Amygdala (tissue), 56 donors: Measurements from ENCODE around the gene PRKN.
"Not testable (repeated sequence)": the region's sequence is repeated elsewhere in the genome, so short reads cannot be mapped to it uniquely, and the experiment has no call there.

Experiments used
- DNase-seq, 56 donors: peaks; one replicate each; lab custom pipeline; 2025; lab: John Stamatoyannopoulos, UW

Gene PRKN

DNA sequence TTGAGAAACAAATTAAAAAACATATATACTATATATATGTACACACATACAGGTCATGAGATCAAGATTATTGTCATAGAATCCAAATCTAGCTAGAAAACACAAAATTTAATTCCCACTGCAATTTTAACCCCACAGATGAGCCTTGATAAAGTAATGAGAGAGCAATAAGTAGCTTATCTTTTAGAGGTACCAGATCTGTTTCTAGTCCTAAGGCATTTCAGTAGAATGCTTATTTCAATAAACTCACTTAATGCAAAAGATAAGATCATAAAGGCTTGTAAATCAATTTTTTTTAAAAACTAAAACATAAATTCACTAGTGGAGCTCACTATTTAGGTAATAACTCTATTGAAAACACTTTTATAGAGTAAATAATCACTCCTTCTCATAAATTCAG is 47.2 kb downstream of the PRKN start:
- DNase-seq = no peak

DNA sequence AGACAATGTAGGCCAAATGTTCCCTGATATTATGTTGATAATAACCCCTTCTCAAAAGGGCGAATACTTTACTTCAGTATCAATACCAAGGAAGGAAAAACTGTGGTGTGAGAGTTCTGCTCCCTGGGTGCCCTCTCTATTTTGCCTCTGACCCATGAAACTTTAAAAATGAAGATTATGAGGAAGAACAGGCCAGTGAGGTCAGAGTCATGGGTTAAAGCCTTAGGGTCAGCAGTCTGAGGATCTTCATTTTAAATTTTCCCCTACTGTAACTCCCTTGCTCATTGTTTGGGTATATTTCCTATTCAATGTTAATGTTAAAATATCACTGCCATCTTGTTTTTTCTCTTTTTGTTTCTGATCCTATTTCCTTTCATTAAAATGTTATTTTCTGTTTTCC is 47.9 kb downstream of the PRKN start:
- no peak for DNase-seq

GRCh38 chr6:162678896-162679295 is 48.7 kb downstream of the PRKN start:
- not testable (repeated sequence) for DNase-seq

- no peak for DNase-seq
Observed at GRCh38 chr6:162675503-162675902, 52.1 kb downstream of the PRKN start.

- DNase-seq = no peak
Observed at GRCh38 chr6:162674452-162674851, 53.1 kb downstream of the PRKN start.

DNA sequence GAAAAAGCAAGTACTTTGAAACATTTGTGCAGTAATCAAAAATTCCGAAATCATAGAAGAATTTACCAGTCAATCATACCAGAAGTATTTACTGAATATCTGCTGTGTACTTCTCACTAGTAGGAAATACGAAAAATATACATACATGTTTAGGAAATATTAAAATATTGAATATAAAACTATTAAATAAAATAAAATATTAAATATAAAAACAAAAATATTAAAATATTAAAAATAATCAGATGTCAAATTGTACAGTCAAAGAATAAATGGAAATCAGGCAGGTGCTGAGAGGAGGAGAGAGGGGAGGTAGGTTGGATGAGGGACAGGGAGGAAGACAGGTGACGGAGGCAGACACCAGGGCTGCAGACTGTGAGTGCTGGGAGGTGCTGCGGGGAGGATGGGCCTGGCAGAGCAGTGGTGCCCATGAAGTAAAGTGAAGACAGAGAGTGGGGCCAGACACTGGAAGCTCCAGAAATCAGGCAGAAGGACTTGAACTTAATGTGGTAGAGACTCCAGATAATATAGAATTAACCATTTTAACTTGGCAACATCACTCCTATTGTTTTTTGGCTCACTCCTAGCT is 55.9 kb downstream of the PRKN start:
- DNase-seq = no peak

DNA sequence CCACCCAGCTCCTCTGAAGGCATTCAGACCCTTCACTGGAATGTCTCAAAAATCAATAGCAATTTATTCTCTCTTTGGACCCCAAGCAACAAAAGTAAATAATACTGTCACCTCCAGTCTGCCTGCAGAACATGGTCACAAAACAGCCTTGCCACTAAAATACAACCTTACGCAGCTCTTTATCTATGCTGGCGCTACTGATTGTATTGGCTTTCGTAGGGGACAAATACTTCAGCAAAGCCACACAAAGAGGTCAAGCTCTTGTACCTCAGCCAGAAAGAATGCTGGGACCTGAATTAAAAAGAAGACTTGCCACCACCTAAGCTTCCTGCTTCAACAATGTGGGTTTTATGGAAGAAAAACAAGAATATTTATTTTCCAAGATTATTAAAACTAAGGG is 57.2 kb downstream of the PRKN start:
- no peak for DNase-seq

DNA sequence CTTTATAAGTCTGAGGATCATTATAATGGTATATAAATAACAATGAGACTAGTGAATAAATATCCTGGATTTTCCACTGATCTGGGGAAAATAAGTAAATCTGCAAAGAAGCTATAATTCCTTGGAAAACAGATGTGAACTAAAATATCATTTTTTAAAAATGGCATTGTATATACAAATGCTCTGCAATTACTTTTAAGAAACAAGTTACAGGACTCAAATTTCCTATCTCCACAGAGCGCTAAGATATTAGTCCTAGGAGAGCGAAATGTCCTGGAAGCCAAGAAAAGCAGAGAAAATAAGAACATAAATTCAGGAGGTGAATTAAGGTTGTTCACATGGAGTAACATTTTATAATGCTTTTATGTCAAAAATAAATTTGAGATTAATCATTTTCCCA is 61.3 kb downstream of the PRKN start:
- no peak for DNase-seq

GRCh38 chr6:162653808-162654207 is 73.8 kb downstream of the PRKN start:
- DNase-seq = no peak

- no peak for DNase-seq
Observed at GRCh38 chr6:162651505-162651904, 76.1 kb downstream of the PRKN start.

DNA sequence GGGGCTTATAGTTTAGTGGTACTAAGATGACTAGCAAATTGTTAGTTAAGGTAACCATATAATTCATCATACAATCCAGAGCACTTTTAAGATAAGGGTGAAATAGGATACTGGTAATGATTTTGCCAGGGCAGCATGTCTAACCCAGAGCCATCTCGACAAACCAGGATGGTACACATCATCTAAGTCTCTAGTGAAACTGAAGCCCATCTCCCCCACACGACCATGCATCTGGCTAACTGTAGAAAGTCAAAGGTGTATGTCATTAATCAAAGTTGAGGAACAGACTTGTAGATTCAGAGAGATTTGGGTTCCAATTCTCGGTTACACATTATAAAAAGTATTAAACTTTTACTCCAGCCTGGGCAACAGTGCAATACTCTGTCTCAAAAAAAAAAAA is 78.3 kb downstream of the PRKN start:
- no peak for DNase-seq

- DNase-seq = no peak
Observed at GRCh38 chr6:162644153-162644552, 83.4 kb downstream of the PRKN start.

GRCh38 chr6:162640756-162641155 is 86.8 kb downstream of the PRKN start:
- no peak for DNase-seq

- DNase-seq = no peak
Observed at GRCh38 chr6:162639951-162640350, 87.6 kb downstream of the PRKN start.

DNA sequence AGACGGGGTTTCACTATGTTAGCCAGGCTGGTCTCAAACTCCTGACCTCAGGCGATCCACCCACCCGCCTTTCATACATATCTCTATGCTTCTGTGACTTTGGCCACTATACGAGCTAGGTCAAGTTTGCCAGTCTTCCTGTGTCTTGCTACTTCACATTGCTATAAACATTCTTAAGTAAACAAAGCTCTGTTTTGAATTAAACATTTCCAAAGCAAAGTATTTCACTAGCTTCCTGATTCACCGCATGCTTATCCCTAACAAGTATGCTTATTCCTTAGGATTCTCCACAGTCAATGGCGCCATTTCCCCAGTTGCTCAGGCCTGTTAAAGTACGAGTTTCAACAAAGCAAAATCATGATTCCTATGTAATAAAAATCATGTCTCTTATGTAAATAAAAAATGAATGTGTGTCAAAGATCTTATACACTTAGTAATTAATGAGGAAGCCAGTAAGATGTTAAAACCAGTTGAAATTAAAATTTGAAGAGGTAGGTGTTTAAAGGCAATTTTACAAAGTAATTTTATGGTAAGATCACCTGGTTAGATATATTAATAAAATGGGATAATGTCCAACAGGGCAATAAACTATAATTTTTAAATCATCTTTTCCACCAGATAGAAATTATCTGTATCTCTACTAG is 88.5 kb downstream of the PRKN start:
- DNase-seq = no peak

- no peak for DNase-seq
Observed at GRCh38 chr6:162637317-162637716, 90.2 kb downstream of the PRKN start.

GRCh38 chr6:162636167-162636566 is 91.4 kb downstream of the PRKN start:
- no peak for DNase-seq

- no peak for DNase-seq
Observed at GRCh38 chr6:162631546-162631945, 96.0 kb downstream of the PRKN start.

DNA sequence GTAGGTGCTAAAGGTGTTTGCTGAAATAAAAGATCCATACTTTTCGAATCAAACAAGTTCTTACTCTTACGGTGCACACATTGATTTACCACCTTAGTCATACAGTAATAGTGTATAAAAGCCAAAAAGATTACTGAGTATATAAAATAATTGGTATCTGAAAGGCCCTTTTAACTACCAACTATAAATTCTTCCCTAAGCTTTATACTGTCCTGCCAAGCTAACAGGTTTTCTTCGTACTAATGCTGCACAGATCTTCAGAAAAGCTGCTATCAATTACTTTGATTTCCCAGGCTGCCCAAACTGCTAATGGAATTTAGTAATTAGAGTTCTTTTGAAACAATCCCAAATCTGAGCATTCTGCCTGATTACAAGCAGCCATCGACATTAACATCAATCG is 97.5 kb downstream of the PRKN start:
- no peak for DNase-seq

DNA sequence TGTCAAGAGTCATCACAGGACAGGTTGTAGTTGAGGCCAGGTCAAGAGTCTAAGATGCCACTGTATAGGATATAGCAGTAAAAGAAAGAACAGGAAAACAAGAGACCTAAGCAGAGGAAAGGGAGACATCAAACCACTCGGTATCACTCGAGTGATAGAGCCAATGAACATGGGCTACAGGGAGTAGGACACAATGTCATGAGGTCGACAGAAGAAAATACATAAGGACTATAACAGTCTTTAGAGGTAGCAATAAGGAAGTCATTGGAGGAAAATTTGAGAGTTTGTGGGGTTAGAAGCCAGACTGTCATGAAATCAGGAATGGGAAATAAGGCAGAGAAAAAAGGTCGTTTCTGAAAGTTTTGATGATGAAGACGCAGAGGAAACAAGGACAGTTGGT is 99.7 kb downstream of the PRKN start:
- DNase-seq = no peak

- no peak for DNase-seq
Observed at GRCh38 chr6:162627362-162627761, 100.2 kb downstream of the PRKN start.

- DNase-seq = no peak
Observed at GRCh38 chr6:162626869-162627268, 100.7 kb downstream of the PRKN start.
